Eye (tissue), 1 donor: ENCODE measurements around the gene CD248.
"Not testable (repeated sequence)": the region's sequence is repeated elsewhere in the genome, so short reads cannot be mapped to it uniquely, and the experiment has no call there.

ENCODE experiments used
- DNase-seq: peaks from one replicate; pipeline ENCODE4 v3.0.0-alpha.2; 2015

Gene CD248, protein sequence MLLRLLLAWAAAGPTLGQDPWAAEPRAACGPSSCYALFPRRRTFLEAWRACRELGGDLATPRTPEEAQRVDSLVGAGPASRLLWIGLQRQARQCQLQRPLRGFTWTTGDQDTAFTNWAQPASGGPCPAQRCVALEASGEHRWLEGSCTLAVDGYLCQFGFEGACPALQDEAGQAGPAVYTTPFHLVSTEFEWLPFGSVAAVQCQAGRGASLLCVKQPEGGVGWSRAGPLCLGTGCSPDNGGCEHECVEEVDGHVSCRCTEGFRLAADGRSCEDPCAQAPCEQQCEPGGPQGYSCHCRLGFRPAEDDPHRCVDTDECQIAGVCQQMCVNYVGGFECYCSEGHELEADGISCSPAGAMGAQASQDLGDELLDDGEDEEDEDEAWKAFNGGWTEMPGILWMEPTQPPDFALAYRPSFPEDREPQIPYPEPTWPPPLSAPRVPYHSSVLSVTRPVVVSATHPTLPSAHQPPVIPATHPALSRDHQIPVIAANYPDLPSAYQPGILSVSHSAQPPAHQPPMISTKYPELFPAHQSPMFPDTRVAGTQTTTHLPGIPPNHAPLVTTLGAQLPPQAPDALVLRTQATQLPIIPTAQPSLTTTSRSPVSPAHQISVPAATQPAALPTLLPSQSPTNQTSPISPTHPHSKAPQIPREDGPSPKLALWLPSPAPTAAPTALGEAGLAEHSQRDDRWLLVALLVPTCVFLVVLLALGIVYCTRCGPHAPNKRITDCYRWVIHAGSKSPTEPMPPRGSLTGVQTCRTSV

DNA sequence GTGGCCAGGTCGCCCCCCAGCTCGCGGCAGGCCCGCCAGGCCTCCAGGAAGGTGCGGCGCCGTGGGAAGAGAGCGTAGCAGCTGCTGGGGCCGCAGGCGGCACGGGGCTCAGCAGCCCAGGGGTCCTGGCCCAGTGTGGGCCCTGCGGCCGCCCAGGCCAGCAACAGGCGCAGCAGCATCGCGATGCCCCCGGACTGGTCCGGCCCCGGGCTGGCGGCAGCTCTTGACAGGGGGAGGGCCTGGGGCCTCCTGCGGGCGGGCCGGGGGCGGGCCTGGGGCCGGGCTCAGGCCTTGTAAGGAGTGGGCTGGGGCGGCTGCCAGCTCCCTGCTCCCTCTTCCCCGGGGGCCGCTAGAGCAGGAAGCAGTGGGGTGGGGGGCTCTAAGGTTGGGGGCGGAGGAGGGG is at the start of gene CD248:
Gene CD248 (minus strand): TSS at position 196 of the 403 bp plus-strand sequence. CDS start 17 bp downstream, at position 179.
- DNase-seq, result peak; percentile 75

DNA sequence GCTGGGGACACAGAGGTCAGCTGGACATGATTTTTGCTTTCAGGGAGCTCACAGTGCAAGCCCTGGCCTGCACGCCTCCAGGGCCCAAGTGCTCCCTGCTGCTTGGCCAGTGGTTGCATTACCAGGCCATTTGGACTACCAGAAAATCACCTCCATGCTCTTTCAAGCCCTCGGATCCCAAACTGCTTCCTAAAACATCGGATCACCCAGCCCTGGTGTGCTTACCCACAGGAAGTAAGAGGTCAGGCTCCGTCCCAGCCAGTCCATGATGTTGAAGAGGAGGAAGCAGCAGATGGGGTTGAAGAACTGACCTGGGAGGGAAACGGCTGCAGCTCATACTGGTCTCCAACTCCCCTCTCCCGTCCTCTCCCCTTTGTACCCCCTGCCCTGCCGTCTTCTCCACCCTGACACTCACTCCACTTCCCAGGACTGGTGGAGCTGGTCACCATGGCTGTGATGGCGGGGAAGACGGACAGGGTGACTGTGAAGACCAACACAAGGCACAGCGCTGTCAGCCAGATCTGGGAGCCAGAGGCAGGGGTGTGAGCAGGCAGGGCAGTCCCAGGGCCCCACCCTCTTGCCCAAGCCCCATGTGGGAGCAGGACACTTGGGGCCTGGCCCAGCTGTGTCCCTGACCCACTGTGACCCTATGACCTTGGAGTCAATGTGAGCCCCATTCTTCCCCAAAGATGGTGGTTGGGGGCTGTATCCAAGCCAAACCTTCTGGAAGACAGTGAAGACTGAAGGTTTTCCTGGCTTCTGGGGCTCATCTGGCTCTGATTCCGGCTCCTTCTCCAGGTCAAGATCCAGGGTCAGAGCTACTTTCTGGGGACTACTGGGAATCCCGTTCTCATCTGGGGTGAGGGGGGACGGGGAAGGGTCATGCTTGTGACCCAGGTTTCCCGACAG is 49.1 kb upstream of the CD248 start:
- no peak for DNase-seq

DNA sequence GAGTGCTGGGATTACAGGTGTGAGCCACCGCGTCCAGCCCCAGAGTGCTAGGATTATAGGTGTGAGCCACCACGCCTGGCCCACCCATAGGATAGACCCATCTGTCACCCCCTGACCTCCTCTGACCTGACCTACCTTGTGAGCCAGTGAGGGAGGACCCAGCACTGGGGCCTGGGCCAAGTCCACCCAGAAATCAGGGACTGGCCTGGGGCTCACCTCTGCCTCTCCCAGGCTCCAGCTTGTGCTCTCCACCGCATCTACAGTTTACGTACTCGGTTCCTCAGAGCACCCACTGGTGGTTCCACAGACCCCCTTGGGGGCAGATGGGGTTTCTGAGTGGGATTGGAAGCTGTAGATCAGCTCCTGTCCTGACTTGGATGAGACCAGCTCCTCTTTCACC is 48.3 kb upstream of the CD248 start:
- DNase-seq, result no peak

DNA sequence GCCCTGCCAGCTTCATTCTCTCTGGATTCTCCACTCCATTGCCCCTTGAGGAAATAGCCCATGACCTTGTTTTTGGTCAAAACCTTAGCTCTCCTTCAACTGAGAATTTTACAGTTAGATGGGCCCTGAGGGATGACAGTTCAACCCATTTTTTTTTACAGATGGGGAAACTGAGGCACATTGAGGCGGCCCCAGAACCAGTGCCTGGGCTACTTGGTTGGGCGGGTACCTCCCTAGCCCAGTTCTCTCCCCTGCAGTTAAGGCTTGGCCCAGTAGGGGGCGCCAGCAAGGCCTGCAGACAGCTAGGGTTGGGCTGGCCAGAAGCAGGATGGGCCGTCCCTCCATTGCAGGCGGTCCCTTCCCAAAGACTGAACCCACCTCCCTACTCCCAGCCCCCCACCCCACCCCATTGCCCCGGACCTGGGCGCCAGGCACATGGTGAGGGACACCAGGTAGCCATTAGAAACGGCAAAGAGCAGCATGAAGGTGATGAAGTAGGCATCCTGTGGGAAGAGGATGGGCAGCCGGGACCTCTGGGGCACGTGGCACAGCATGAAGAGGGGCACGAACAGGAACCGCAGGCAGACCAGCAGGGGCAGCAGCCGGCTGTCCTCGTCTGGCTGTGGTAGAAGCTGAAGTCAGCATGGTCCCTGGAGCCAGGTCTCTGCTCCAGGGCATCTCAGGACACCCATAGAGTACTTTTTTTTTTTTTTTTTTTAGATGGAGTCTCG is 47.1 kb upstream of the CD248 start:
- peak; percentile 48 for DNase-seq

DNA sequence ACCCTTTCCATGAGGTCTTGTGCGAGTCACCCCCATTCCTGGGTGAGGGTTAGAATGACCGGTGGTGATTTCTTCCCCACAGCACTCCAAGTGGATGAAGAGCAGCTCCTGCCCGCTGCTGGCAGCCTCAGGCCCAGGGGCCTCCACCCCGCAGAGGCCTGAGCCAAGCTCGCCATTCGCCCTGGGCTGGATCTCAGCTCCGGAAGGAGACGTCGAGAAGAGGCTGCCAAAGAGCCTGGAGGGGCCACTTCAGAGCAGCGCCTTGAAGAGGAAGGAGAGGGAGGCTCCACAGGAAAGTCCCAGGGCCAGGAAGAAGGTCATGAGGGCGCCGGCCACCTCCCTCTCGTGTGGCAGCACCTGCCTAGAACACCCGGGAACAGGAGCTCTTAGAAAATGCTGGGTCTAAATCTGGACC is 46.4 kb upstream of the CD248 start:
- DNase-seq, result no peak

DNA sequence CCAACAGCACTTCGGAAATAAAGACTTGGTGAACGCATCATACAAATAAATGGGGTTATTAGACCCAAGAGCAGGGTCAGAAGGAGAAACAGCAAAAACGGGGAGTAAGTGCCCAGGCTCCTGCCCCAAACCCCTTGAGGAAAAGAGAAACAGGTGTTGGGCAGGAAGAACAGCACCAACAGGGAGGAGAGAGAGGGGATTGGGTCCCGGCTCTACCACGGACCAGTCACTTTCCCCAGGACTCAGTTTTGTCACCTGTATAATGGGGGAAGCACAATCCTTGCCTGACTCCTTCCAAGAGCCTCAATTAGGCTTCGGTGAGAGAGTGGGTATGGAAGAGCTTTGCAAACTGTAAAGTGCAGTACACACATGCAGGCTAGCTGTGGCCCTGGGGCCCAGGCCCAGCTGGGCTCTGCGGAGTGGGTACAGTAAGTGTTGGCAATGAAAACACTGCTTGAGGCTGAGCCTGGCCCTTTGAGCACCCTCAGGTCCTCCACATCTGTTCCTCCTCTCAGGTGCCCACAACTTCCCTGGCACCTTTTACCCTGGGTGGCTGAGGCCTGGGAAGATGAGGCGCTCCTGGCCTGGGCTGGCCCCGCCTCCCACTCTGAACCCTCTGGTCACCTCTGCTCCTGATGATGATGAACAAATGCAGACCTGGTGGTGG is 45.8 kb upstream of the CD248 start:
- no peak for DNase-seq

DNA sequence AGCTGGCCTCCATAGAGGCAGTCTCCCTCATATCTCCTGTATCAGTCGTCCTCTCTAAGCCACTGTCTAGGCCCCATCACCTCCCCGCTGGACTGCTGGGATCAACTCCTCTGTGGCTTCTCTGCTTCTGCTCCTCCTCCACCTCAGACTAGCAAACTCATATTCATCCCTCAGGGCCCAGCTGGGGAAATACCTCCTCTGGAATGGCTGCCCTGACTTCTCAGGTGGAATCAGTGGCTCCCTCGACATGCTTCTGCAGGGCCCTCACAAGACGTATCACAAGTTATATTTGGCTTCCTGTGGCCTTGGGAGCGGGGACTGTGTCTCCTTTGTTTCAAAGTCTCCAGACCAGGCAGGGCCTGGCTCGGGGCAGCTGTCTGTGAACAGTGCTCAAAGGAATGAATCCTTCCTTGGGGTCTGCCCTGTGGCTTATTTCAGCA is 44.7 kb upstream of the CD248 start:
- no peak for DNase-seq

DNA sequence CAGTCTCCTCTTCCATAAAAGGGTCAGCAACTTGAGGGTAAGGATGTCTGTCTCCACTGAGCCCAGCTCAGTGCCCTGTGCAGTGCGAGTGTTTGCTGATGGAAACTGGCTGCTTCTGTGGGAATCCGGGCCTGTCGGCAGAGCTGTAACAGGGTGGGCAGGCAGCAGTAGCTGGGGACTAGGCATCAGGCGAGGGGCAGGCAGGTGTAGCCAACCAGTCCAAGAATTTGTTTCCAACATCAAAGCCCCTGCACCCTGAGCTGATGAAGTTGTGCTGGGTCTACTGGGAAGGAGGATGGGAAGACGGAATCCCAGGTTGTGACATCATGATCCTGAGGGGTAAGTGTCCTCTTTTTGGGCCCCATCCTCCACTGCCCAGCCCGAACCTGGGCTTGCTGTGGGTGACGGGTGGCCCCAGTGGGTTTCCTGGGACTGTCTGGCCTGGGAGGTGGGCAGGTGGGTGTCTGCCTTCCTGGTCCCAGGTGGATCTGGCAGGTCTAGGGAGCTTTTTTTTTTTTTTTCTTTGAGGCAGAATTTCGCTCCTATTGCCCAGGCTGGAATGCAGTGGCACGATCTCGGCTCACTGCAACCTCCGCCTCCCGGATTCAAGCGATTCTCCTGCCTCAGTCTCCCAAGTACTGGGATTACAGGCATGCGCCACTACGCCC is 43.7 kb upstream of the CD248 start:
- DNase-seq, result no peak

DNA sequence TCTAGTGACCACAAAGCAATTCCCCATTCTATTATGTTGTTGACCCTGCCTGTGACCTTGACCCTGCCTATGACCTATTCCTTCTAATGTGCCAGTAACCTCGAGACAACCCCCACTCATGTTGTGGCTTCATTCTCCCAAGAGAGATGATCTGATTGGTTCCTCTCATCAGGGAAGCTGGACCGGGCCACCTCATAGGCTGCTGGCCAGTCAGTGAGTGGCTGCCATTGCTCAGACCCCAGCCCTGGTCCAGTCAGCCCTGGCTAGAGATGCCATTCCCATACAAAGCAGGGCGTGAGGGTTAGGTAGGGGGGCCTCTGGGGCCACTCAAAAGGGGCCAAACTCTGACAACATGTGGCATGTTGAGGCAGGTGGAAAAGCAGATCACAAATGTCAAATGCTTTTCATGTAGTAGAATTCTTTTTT is 42.8 kb upstream of the CD248 start:
- DNase-seq, result no peak

DNA sequence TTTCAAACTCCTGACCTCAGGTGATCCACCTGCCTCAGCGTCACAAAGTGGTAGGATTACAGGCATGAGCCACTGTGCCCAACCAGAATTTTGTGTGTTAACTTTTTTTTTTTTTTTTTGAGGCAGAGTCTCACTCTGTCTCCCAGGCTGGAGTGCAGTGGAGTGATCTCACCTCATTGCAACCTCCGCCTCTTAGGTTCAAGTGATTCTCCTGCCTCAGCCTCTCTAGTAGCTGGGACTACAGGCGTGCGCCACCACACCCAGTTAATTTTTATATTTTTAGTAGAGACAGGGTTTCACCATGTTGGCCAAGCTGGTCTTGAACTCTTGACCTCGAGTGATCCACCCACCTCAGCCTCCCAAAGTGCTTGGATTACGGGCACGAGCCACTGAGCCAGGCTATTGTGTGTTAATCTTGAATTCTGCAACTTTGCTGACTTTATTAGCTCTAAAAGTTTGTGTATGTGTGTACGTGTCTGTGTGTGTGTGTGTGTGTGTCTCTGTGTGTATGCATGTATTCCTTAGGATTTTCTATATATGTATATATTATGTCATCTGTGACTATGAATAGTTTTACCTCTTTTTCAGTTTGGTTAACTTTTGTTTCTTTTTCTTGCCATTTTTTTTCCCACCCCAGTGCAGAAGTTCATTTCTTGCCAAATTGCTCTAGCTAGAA is 33.9 kb upstream of the CD248 start:
- not testable (repeated sequence) for DNase-seq

DNA sequence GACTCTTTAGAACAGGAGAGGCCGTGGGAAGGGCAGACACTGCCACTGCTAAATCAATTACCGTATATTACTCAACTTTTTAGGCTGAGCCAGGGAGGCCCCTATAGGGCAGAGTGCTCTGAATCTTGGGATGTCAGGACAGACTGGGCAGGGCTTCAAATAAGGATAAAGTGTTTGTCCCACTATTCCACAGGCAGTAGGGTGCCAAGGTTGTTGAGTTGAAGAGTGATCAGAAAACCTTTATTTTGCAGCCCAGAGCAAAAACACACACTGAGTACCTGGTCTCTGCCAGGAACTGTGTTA is 32.2 kb upstream of the CD248 start:
- DNase-seq, result no peak

DNA sequence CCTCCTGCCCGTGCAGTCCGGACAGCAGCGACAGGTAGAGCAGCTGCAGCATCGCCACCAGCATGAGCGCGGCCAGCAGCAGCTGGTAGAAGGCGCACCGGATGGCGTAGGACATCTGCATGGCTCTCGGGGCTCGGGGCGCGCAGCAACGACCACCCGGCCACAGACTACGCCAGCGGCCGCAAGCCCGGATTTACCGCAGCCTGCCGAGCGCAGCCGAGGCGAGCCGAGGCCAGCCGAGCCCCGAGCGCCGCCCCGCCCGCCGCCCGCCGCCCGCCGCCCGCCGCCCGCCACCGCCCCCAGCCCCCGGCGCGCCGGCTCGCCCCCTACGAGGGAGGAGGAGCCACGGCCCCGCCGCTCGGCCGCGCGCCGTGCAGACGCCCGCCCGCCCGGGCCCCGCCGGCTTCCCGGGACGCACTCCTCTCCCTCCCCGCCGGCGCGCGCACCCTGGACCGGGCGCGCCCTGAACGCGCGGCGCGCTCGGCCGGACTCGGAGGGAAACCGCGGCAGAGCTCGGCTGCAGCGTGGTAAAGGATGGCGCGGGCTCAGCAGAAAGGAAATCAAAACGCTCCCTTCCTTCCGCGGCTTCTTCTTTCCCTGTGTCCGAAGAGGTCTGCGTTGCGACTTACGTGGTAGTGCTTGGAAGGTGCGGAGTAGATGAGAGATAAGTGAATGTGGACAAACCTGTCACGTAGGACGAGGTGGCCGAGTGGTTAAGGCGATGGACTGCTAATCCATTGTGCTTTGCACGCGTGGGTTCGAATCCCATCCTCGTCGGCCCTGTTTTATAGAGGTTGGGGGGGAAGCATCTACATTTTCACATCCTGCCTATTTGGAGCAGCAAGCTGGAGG is 30.8 kb upstream of the CD248 start, which contains the start of gene B4GAT1:
Gene B4GAT1 (minus strand): TSS at position 205 of the 852 bp plus-strand sequence. CDS start 84 bp downstream, at position 121.
- DNase-seq, result peak; percentile 98

DNA sequence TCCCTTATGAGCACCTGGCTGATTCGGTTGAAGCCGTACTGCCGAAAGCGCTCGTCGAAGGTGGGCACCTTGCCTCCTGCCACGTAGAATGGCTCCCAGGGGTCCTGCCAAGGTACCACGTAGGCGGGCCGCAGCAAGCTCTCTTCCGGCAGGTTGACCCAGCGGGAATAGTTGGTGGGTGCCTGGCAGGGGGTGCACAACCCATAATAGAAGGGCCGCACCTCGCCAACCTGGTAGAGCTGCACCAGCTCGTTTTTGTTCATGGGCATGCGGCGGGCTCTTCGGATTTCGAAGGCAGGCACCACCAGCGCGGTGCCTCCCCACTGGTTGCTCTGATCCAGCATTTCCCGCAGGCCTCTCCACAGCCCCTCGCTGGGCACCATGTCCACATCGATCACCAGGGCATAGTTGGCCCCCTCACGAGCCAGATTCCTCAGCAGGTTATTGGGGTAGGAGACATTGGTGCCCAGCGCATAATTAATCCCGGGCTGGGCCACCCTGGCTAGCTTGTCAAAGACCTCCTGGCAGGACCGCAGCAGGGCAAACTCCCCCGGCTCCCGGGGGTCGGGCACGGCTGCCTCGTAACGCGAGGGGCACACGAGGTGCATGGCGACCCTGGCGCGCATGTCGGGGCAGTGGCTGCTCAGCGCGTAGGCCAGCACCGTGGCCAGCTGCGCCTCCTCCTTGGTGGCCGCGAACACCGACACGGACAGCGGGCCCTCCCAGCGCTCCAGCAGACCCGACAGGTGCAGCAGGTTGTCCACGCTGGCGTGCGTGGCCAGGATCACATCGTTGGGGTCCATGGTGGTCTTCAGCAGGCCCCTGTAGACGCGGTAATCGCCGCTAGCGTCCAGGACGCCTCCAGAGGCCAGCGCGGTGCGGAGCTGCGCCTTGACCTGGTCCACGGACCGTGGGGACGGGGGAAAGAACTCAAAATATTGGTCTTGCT is 29.9 kb upstream of the CD248 start:
- DNase-seq, result no peak

DNA sequence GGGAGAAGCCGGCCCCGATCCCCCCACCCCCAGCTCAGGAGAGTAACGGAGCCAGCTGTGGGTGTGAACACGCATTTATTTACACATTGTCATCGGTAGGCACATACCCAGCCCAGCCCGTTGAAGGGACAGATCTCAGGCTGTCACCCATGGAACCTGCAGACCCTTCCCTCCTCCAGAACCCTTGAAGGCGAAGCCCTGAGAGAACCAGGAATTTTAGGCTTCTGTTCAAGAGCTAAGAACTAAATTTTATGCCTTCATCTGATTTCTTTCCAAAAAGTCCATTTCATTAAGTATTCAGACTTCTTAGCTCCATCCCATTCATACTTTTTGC is 28.4 kb upstream of the CD248 start:
- no peak for DNase-seq

DNA sequence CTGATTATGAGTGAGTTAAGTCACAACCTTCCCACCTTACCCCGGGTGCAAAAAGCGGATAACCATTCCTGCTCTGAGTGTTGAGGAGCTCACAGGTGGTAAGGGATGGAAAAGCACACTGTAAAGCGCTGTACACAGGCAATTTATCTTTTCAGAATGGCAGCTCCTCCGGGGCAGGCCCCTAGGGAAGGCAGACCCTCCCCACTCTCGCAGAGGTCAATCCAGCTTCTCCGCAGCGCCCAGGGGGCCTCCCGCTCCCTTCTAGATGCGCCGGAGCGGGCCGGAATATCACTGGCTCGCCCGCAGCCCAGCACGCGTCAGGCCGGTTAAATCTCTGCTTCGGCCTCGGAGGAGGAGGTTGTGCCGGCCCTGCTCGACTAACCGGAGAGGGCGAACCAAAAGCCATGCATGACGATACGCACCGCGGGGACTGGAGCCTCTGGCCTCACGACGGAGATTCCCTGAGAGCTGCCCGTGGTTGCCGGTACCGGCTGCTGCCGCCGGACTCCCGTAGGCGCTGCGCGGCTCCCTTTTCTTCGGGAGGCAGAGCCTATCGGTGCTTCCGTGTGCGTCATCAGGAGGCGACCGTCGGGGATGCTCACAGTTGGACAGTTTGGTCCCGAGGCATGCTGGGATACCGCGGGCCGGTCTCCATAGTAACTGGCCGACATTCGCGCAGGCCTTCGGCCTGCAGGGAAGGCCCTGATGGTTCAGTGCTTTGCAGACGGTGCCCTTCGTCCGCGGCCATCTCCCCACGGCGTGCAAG is 27.9 kb upstream of the CD248 start, which contains the start of gene BRMS1:
Gene BRMS1 (minus strand): TSS at position 555 of the 766 bp plus-strand sequence. CDS start 2,870 bp downstream, outside the sequence.
- peak; percentile 98 for DNase-seq

DNA sequence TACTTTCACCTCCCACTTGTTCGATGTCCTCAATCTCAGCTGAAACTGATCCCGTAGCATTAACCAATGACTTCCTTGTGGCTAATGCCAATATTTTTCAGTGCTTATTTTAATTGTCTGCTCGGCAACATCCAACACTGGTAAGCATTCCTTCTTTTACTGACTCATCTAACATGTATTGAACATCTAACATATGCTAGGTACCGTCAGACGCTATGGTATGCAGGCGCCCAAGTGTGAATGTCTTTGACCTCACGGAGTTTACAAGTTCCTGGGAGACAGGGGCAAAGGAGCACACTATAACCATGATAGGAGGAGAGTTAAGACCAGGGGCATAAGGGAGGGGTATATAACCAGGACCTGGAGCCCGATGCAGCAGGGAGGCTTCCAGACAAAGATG is 26.3 kb upstream of the CD248 start:
- no peak for DNase-seq

DNA sequence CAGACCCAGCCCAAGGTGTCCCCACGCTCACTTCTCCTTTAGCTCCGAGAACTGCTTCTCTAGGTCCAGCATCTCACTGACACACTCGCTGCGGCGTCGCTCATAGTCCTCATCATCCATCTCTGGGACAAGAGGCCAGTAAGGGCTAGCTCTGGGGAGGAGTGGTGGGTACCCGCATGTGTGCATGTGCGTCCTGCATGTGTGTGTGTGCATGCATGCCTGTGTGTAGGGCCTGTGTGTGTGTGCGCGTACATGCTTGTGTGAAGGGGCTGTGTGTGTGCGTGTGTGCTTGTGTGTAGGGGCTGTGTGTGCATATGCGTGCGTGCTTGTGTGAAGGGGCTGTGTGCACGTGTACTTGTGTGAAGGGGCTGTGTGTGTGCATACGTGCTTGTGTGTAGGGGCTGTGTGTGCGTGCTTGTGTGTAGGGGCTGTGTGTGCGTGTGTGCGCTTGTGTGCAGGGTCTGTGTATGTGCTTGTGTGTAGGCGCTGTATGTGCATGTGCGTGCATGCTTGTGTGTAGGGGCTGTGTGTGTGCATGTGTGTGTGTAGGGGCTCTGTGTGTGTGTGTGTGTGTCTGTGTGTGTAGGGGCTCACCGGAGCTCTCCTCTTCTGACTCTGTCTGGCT is 24.8 kb upstream of the CD248 start:
- no peak for DNase-seq
